Measurements from ENCODE around the gene SARDH.

GRCh38 chr9:133709691-133710571, 28.2 kb downstream of the SARDH start:
- TF ChIP-seq CTCF (conservative IDR thresholded peaks at IDR 0.05; ENCODE audit: low read length) = no peak
- TF ChIP-seq EZH2phosphoT487 (IDR thresholded peaks at IDR 0.05; ENCODE audit: borderline replicate concordance) = no peak
